ENCODE results near the gene RSPH6A.

- TF ChIP-seq, protein P1, sequence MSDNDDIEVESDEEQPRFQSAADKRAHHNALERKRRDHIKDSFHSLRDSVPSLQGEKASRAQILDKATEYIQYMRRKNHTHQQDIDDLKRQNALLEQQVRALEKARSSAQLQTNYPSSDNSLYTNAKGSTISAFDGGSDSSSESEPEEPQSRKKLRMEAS (IDR thresholded peaks at IDR 0.05): no peak
- TF ChIP-seq RAD21 (IDR thresholded peaks at IDR 0.05; ENCODE audit: low read depth) (no peak), USF1 (IDR thresholded peaks at IDR 0.05) (no peak), EP300 (IDR thresholded peaks at IDR 0.05; ENCODE audit: borderline replicate concordance) (no peak), TAF1 (IDR thresholded peaks at IDR 0.05; ENCODE audit: low read depth) (no peak), YY1 (IDR thresholded peaks at IDR 0.05; ENCODE audit: low read depth) (no peak), FOXM1 (IDR thresholded peaks at IDR 0.05; ENCODE audit: borderline replicate concordance, low read depth) (no peak), CEBPB (IDR thresholded peaks at IDR 0.05) (no peak)
Measured at GRCh38 chr19:45822716-45823115, 7.6 kb upstream of the RSPH6A start.

Measured in Ishikawa (cell line).